RWPE1 (cell line): Measurements from ENCODE around the gene KRTAP3-1.

Experiments used
- CTCF ChIA-PET: fragments of 350-600 bp; sonication (Branson Sonifier 250); formaldehyde crosslinking; extraction: SDS; loops from one replicate; lab custom pipeline; 2021; lab: Yijun Ruan, JAX
- POLR2A ChIA-PET: fragments of 400-600 bp; formaldehyde crosslinking; extraction: SDS; loops from one replicate; lab custom pipeline; 2020; ENCODE audit warnings: antibody characterized with exemption; ENCODE audit not compliant: low non-redundant PET; lab: Yijun Ruan, JAX
- DNase-seq: peaks from one replicate; pipeline ENCODE4 v3.0.0; 2012; ENCODE audit warnings: low spot score
- H3K27ac ChIP-seq: fragments of 450-650 bp; 2 replicates; pipeline ENCODE4 v1.5.1; 2017
- TF ChIP-seq, protein P1 (sequence below): fragments of 450-650 bp; conservative IDR thresholded peaks from 2 replicates; pipeline ENCODE4 v1.5.1; 2017; ENCODE audit warnings: low read depth, mild to moderate bottlenecking

KRTAP3-1 gene

DNA sequence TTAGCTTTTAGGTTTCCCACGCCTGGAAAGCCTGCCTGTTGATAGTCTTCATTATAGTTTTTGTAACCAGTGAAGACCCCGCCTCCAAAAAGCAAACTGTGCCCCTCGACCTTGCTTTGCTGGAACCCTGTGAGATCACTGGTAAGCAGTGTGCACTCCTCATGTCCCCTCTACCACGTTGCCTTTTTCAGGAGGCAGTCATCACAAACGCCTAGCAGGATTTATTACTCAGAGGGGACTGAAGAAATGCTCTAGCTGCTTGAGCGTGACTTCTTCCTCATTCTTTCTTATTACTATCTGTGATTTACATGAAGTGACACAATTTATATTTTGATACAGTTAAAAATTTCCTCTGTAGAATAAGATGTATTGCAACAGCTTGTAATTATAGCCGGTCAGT, 6.5 kb upstream of the KRTAP3-1 start:
- ChIA-PET POLR2A (no interaction called here), CTCF (no interaction called here)
- H3K27ac ChIP-seq: no peak overlapping the region
- TF ChIP-seq, protein P1, sequence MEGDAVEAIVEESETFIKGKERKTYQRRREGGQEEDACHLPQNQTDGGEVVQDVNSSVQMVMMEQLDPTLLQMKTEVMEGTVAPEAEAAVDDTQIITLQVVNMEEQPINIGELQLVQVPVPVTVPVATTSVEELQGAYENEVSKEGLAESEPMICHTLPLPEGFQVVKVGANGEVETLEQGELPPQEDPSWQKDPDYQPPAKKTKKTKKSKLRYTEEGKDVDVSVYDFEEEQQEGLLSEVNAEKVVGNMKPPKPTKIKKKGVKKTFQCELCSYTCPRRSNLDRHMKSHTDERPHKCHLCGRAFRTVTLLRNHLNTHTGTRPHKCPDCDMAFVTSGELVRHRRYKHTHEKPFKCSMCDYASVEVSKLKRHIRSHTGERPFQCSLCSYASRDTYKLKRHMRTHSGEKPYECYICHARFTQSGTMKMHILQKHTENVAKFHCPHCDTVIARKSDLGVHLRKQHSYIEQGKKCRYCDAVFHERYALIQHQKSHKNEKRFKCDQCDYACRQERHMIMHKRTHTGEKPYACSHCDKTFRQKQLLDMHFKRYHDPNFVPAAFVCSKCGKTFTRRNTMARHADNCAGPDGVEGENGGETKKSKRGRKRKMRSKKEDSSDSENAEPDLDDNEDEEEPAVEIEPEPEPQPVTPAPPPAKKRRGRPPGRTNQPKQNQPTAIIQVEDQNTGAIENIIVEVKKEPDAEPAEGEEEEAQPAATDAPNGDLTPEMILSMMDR: no peak
- DNase-seq: no peak

DNA sequence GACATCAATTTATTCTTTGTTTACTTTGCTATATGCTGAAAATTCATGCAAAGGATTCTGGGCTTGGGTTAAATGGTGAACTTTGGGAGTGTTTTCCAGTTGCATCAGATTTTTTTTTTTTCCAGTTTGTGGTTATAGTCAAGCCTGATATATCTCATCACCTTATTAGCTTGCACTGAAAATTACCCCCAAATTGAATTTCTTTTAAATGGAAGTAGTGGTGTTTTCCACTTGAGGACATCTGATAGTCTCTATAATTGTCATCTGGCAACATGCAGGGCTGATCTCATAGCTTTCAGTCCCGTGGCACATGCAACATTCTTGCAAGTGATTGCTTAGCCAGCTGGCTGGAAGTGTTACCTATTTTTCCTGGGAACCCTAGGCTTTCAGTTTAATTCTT, 4.7 kb upstream of the KRTAP3-1 start:
- CTCF ChIA-PET: no interaction called here
- H3K27ac ChIP-seq: no peak overlapping the region
- TF ChIP-seq, protein P1: no peak
- POLR2A ChIA-PET: no interaction called here
- no peak for DNase-seq

DNA sequence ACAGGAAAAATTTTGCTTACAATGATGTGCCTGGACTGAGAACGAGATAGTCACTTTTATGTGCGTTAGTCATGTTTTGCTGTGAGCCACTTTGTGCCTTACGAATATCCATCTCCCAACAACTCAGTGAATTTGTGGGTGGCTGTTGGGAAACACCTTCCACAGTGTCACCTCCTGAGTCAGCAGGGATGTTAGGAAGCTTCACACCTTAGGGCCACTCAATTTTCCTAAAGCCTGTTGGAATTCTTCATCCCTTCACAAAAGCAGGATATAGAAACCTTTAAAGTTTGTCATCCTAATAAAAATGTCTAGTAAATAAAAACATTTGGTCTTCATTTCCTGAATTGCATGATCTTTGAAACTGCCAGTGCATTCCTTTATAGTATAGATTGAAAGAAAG, 4.3 kb upstream of the KRTAP3-1 start:
- TF ChIP-seq, protein P1: no peak
- CTCF ChIA-PET: no interaction called here
- POLR2A ChIA-PET: no interaction called here
- H3K27ac ChIP-seq: no peak overlapping the region
- DNase-seq: no peak

DNA sequence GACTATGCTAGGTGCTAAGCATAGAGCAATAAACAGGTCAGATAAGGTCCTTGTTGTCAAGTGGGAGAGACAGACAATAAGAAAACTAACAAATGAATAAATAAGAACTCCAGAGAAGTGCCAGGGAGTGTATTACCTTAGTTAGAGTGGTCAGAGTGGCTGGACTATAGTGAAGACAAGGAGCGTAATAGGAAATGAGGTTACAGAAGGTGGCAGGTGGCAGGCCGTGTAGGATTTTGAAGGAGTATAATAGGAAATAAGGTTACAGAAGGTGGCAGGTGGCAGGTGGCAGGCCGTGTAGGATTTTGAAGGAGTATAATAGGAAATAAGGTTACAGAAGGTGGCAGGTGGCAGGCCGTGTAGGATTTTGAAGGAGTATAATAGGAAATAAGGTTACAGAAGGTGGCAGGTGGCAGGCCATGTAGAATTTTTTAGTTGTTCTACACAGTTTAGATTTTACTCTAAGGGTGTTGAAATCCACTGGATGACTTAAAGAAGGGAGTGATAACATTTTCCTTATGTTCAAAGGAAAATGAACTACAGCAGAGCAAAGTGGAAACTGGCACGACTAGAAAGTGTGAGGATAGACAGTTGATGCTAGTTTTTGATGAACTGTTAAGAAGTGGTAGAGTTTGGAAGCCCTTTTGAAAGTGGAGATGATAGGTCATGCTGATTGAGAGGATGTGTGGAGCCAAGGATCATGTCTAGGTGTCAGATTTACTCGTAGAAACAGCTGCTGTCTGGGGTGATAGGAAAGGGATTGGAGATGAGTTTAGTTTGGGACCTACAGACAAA, 3.6 kb upstream of the KRTAP3-1 start:
- no peak overlapping the region for H3K27ac ChIP-seq
- CTCF ChIA-PET: no interaction called here
- DNase-seq: no peak
- TF ChIP-seq, protein P1: no peak
- POLR2A ChIA-PET: no interaction called here

DNA sequence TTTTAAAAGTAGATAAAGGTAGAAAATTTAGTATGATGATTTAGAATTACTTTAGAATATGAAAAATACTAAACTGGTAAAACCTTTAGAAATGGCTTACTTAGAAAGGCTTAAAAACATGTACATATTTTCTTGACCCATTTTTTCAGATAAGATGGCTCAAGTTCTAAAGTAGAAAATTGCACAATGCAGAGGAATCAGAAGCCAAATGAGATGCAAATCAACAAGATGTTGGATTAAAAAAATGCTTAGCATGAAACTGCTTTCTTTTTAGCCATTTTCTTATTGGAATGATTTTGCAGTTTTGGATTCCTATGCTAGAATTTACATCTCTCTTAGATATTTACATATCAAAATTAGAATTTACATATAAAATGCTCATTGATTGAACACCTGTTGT, 1.5 kb upstream of the KRTAP3-1 start:
- CTCF ChIA-PET: interaction anchor here (0.5 to 1.4 kb wide), 2 partner anchors 42 to 174 kb away, joined by 3 to 4 read pairs; partner anchors contain the start of gene KRTAP4-1
- POLR2A ChIA-PET: no interaction called here
- DNase-seq: no peak
- TF ChIP-seq, protein P1: no peak
- no peak overlapping the region for H3K27ac ChIP-seq

DNA sequence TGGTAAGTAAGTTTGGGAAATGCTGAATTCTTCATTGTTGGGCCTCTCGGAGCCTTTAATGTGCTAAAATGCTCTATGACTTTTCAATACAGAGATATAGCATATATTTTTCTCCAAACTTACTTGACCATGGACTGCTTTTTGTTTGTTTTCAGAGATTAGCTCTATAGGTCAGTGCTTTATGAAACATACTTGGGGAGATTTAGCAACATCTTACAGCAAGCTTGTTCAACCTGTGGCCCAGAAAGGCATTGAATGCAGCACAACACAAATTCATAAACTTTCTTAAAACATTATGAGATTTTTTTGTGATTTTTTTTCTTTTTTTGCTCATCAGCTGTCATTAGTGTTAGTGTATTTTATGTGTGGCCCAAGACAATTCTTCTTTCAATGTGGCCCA, 1.0 kb upstream of the KRTAP3-1 start:
- H3K27ac ChIP-seq: no peak overlapping the region
- ChIA-PET POLR2A (no interaction called here), CTCF (interaction anchor here (0.5 to 1.4 kb wide), 2 partner anchors 41 to 175 kb away, joined by 3 to 4 read pairs; partner anchors contain the start of gene KRTAP4-1)
- no peak for DNase-seq
- TF ChIP-seq, protein P1: no peak
